Measurements from ENCODE around the gene CDHR5. TPM values are rescaled to one million over a fixed set of nuclear protein-coding genes. Genes with fewer than 3 reads are reported as not detected.
A peak's percentile ranks its signal among the peaks of the same experiment; 100 is the strongest.

CDHR5 gene
- total and polyA plus RNA-seq, 2 donors (not counting 1 experiment from before 2014, with no cell fraction given), result not detected

- DNase-seq (ENCODE audit: low read depth in 2 of 2), result no peak
- peaks cover 5% of the 10 kb centered on the region for H3K27me3 ChIP-seq (ENCODE audit: control insufficient read depth, insufficient read depth, low read length)
- H3K27ac ChIP-seq (ENCODE audit: insufficient read depth, low read length), result no peak overlapping the region
- H3K4me1 ChIP-seq (ENCODE audit: control insufficient read depth, extremely low read depth, insufficient read depth, low read length), result no peaks in the 10 kb centered on the region
- H3K4me2 ChIP-seq (ENCODE audit: extremely low read depth, insufficient read depth, low read length), result no peak overlapping the region
- no peaks in the 10 kb centered on the region for H3K79me2 ChIP-seq (ENCODE audit: control insufficient read depth, insufficient read depth, low read length)
- H4K20me1 ChIP-seq (ENCODE audit: control insufficient read depth, extremely low read depth, insufficient read depth, low read length), result no peaks in the 10 kb centered on the region
- H3K36me3 ChIP-seq (ENCODE audit: control insufficient read depth, insufficient read depth, low read length), result peaks cover 1% of the 10 kb centered on the region
- H2AFZ ChIP-seq (ENCODE audit: low read length), result no peak overlapping the region
- no peak overlapping the region for H3K9ac ChIP-seq (ENCODE audit: insufficient read depth, low read length)
- no peaks in the 10 kb centered on the region for H3K9me3 ChIP-seq (ENCODE audit: control insufficient read depth, insufficient read depth, low read depth, low read length)
- H3K4me3 ChIP-seq (replicated peaks in 1 of 4; ENCODE audit: control extremely low read depth in 1 of 4, insufficient read depth in 1 of 4, low read depth in 3 of 4, low read length in 4 of 4), result no peak overlapping the region
- no peak for TF ChIP-seq EZH2 (IDR thresholded peaks at IDR 0.05; ENCODE audit: low read length, missing control alignments)
- TF ChIP-seq CTCF (conservative IDR thresholded peaks at IDR 0.05 in 1 of 2, IDR thresholded peaks at IDR 0.05 in 1 of 2; ENCODE audit: low read depth in 1 of 2, low read length in 2 of 2), result no peak
These were observed 11.3 kb upstream of the CDHR5 start for GRCh38 chr11:635945-636510.

- TF ChIP-seq CTCF (conservative IDR thresholded peaks at IDR 0.05 in 1 of 2, IDR thresholded peaks at IDR 0.05 in 1 of 2; ENCODE audit: low read depth in 1 of 2, low read length in 2 of 2), result no peak
- no peak for TF ChIP-seq EZH2 (IDR thresholded peaks at IDR 0.05; ENCODE audit: low read length, missing control alignments)
- Histone ChIP-seq H2AFZ (ENCODE audit: low read length) (no peak overlapping the region), H3K79me2 (ENCODE audit: control insufficient read depth, insufficient read depth, low read length) (no peaks in the 10 kb centered on the region), H3K4me1 (ENCODE audit: control insufficient read depth, extremely low read depth, insufficient read depth, low read length) (peaks cover 2% of the 10 kb centered on the region), H3K36me3 (ENCODE audit: control insufficient read depth, insufficient read depth, low read length) (no peaks in the 10 kb centered on the region), H3K27ac (ENCODE audit: insufficient read depth, low read length) (no peak overlapping the region), H3K9ac (ENCODE audit: insufficient read depth, low read length) (no peak overlapping the region), H3K27me3 (ENCODE audit: control insufficient read depth, insufficient read depth, low read length) (no peaks in the 10 kb centered on the region), H4K20me1 (ENCODE audit: control insufficient read depth, extremely low read depth, insufficient read depth, low read length) (no peaks in the 10 kb centered on the region), H3K4me2 (ENCODE audit: extremely low read depth, insufficient read depth, low read length) (no peak overlapping the region), H3K9me3 (ENCODE audit: control insufficient read depth, insufficient read depth, low read depth, low read length) (no peaks in the 10 kb centered on the region), H3K4me3 (replicated peaks in 1 of 4; ENCODE audit: control extremely low read depth in 1 of 4, insufficient read depth in 1 of 4, low read depth in 3 of 4, low read length in 4 of 4) (no peak overlapping the region)
- no peak for DNase-seq (ENCODE audit: low read depth in 2 of 2)
These were observed 6.1 kb upstream of the CDHR5 start for GRCh38 chr11:630871-631270.

- no peak overlapping the region for H3K4me2 ChIP-seq (ENCODE audit: extremely low read depth, insufficient read depth, low read length)
These were observed 4.5 kb upstream of the CDHR5 start for GRCh38 chr11:629237-629583.

More at GRCh38 chr11:629237-629583, 4.5 kb upstream of the CDHR5 start:
- Histone ChIP-seq H3K36me3 (ENCODE audit: control insufficient read depth, insufficient read depth, low read length) (no peaks in the 10 kb centered on the region), H3K9me3 (ENCODE audit: control insufficient read depth, insufficient read depth, low read depth, low read length) (no peaks in the 10 kb centered on the region), H2AFZ (ENCODE audit: low read length) (no peak overlapping the region), H3K27me3 (ENCODE audit: control insufficient read depth, insufficient read depth, low read length) (no peaks in the 10 kb centered on the region), H3K4me3 (replicated peaks in 1 of 4; ENCODE audit: control extremely low read depth in 1 of 4, insufficient read depth in 1 of 4, low read depth in 3 of 4, low read length in 4 of 4) (no peak overlapping the region), H3K4me1 (ENCODE audit: control insufficient read depth, extremely low read depth, insufficient read depth, low read length) (peaks cover 2% of the 10 kb centered on the region), H4K20me1 (ENCODE audit: control insufficient read depth, extremely low read depth, insufficient read depth, low read length) (no peaks in the 10 kb centered on the region), H3K79me2 (ENCODE audit: control insufficient read depth, insufficient read depth, low read length) (no peaks in the 10 kb centered on the region), H3K27ac (ENCODE audit: insufficient read depth, low read length) (no peak overlapping the region), H3K9ac (ENCODE audit: insufficient read depth, low read length) (no peak overlapping the region)
- peak in 1 of 2 donors; percentile 43 for DNase-seq (ENCODE audit: low read depth in 2 of 2)
- TF ChIP-seq EZH2 (IDR thresholded peaks at IDR 0.05; ENCODE audit: low read length, missing control alignments), result no peak
- TF ChIP-seq CTCF (conservative IDR thresholded peaks at IDR 0.05 in 1 of 2, IDR thresholded peaks at IDR 0.05 in 1 of 2; ENCODE audit: low read depth in 1 of 2, low read length in 2 of 2), result no peak

Data from fibroblast of lung (primary cell).